GM23338 (cell line): ENCODE data around the gene DGKD. TPM values are rescaled to one million over a fixed set of nuclear protein-coding genes. Genes with fewer than 3 reads are reported as not detected.

Experiments
- ATAC-seq: fragments of 200-7000 bp; cut with Tn5 transposase; 3 replicates; pipeline ENCODE4 v1.9.1; 2020
- DNase-seq: peaks from one replicate; pipeline ENCODE4 v3.0.0-alpha.2; 2015; ENCODE audit warnings: low spot score
- H2AFZ ChIP-seq: fragments of 200-600 bp; sonication (generic); 2 replicates; pipeline ENCODE4 v1.8.0; 2016; ENCODE audit warnings: antibody characterized with exemption, mild to moderate bottlenecking, moderate library complexity
- H3F3A ChIP-seq: fragments of 200-600 bp; sonication (generic); replicated peaks from 2 replicates; pipeline ENCODE4 v1.8.0; 2017; ENCODE audit warnings: antibody characterized with exemption, mixed run types, low read depth
- H3K27ac ChIP-seq: fragments of 200-600 bp; sonication (generic); 2 replicates; pipeline ENCODE4 v1.6.1; 2016; ENCODE audit warnings: low read depth
- H3K27me3 ChIP-seq: fragments of 200-600 bp; sonication (generic); 2 replicates; pipeline ENCODE4 v1.8.0; 2016; ENCODE audit warnings: mild to moderate bottlenecking, mixed run types, moderate library complexity; ENCODE audit not compliant: insufficient read depth
- H3K36me3 ChIP-seq: fragments of 200-600 bp; sonication (generic); 2 replicates; pipeline ENCODE4 v1.8.0; 2016; ENCODE audit warnings: mild to moderate bottlenecking; ENCODE audit not compliant: insufficient read depth
- H3K4me1 ChIP-seq: fragments of 200-600 bp; sonication (generic); 2 replicates; pipeline ENCODE4 v1.8.0; 2016; ENCODE audit warnings: mild to moderate bottlenecking, moderate library complexity; ENCODE audit not compliant: insufficient read depth
- H3K4me2 ChIP-seq: fragments of 200-600 bp; sonication (generic); 2 replicates; pipeline ENCODE4 v1.7.1; 2017; ENCODE audit warnings: mixed run types
- H3K4me3 ChIP-seq: fragments of 200-600 bp; sonication (generic); 2 replicates; pipeline ENCODE4 v1.6.1; 2016; ENCODE audit warnings: mixed run types
- H3K79me2 ChIP-seq: fragments of 200-600 bp; sonication (generic); replicated peaks from 2 replicates; pipeline ENCODE4 v1.8.0; 2017; ENCODE audit warnings: mild to moderate bottlenecking; ENCODE audit not compliant: insufficient read depth
- H3K9me2 ChIP-seq: fragments of 200-600 bp; sonication (generic); 2 replicates; pipeline ENCODE4 v1.8.0; 2017; ENCODE audit not compliant: insufficient read depth
- H4K20me1 ChIP-seq: fragments of 200-600 bp; sonication (generic); replicated peaks from 2 replicates; pipeline ENCODE4 v1.8.0; 2017; ENCODE audit warnings: mild to moderate bottlenecking; ENCODE audit not compliant: insufficient read depth
- H3K27ac Mint-ChIP-seq: 2 replicates; pipeline ENCODE4 v1.8.0; 2020; ENCODE audit warnings: inconsistent platforms, mild to moderate bottlenecking, moderate library complexity, mixed read lengths
- H3K27me3 Mint-ChIP-seq: 3 replicates; pipeline ENCODE4 v1.8.0; 2022; ENCODE audit warnings: low read depth, mild to moderate bottlenecking, moderate library complexity, mixed read lengths, inconsistent platforms; ENCODE audit not compliant: insufficient read depth, poor library complexity
- H3K36me3 Mint-ChIP-seq: 3 replicates; pipeline ENCODE4 v1.8.0; 2021; ENCODE audit warnings: low read depth, mild to moderate bottlenecking, inconsistent platforms, moderate library complexity, mixed read lengths
- H3K4me1 Mint-ChIP-seq: 3 replicates; pipeline ENCODE4 v1.8.0; 2020; ENCODE audit warnings: mild to moderate bottlenecking, inconsistent platforms, mixed read lengths
- H3K4me3 Mint-ChIP-seq: 3 replicates; pipeline ENCODE4 v1.8.0; 2021; ENCODE audit warnings: moderate library complexity, mild to moderate bottlenecking, inconsistent platforms, mixed read lengths
- H3K9me3 Mint-ChIP-seq: 3 replicates; pipeline ENCODE4 v1.8.0; 2020; ENCODE audit warnings: moderate library complexity, mild to moderate bottlenecking, inconsistent platforms, mixed read lengths
- CTCF ChIP-seq, 2 experiments: fragments of 200-600 bp in 1 of 2; sonication (generic) in 1 of 2; conservative IDR thresholded peaks; 2 replicates each; pipeline versions ENCODE4 v1.5.1 to v1.6.1; 2016 to 2017; ENCODE audit warnings: antibody characterized with exemption in 2 of 2, low read depth in 2 of 2, mild to moderate bottlenecking in 2 of 2, moderate library complexity in 1 of 2
- ETS1 ChIP-seq: IDR thresholded peaks from 2 replicates; pipeline ENCODE4 v1.6.1; 2016; ENCODE audit warnings: antibody characterized with exemption
- EZH2 ChIP-seq: fragments of 200-600 bp; sonication (generic); IDR thresholded peaks from one replicate; pipeline ENCODE4 v1.8.0; 2017; ENCODE audit warnings: antibody characterized with exemption, mild to moderate bottlenecking, low read depth; ENCODE audit not compliant: unreplicated experiment
- EZH2phosphoT487 ChIP-seq: fragments of 200-600 bp; sonication (generic); IDR thresholded peaks from one replicate; pipeline ENCODE4 v1.8.1; 2018; ENCODE audit warnings: antibody characterized with exemption; ENCODE audit not compliant: unreplicated experiment
- JUNB ChIP-seq: IDR thresholded peaks from one replicate; pipeline ENCODE4 v1.6.1; 2016; ENCODE audit warnings: antibody characterized with exemption; ENCODE audit not compliant: unreplicated experiment
- NANOG ChIP-seq: IDR thresholded peaks from 2 replicates; pipeline ENCODE4 v1.6.1; 2016; ENCODE audit warnings: antibody characterized with exemption, borderline replicate concordance
- POLR2AphosphoS5 ChIP-seq: IDR thresholded peaks from 2 replicates; pipeline ENCODE4 v1.6.1; 2016; ENCODE audit warnings: antibody characterized with exemption, low read depth
- REST ChIP-seq: IDR thresholded peaks from one replicate; pipeline ENCODE4 v1.6.1; 2018; ENCODE audit warnings: antibody characterized with exemption; ENCODE audit not compliant: unreplicated experiment
- STAT1 ChIP-seq: IDR thresholded peaks from one replicate; pipeline ENCODE4 v1.6.1; 2016; ENCODE audit warnings: antibody characterized with exemption; ENCODE audit not compliant: unreplicated experiment
- ZNF114 ChIP-seq: fragments of 250-450 bp; sonication (Bioruptor Pico); IDR thresholded peaks from 2 replicates; pipeline ENCODE4 v1.5.0; 2020; ENCODE audit warnings: mild to moderate bottlenecking, moderate library complexity
- ZNF462 ChIP-seq: fragments of 250-450 bp; sonication (Bioruptor Pico); IDR thresholded peaks from 2 replicates; pipeline ENCODE4 v1.5.0; 2020; ENCODE audit warnings: mild to moderate bottlenecking, moderate library complexity
- polyA plus RNA-seq: library from polyadenylated mRNA; unstranded; fragments of >200 nt; fragmentation: Nextera tagmentation; extraction: Ambion mirVana; gene quantifications from 2 replicates; pipeline ENCODE4 v1.2.1, GENCODE V29; 2016
- total RNA-seq: library from RNA; depleted of rRNA; stranded (reverse); fragments of >200 nt; shearing (Covaris generic); gene quantifications from 2 replicates; pipeline ENCODE4 v1.2.3, GENCODE V29; 2014

DGKD gene
- total and polyA plus RNA-seq, 2 experiments from 2014 or later: 11.1 to 23.4 TPM

- TF ChIP-seq ZNF462 (CRISPR knock-in tag) (no peak), STAT1 (no peak), NANOG (no peak), EZH2 (no peak), ETS1 (no peak), JUNB (no peak)
Observed at GRCh38 chr2:233497692-233498091, 143.4 kb downstream of the DGKD start (continued).

GRCh38 chr2:233498126-233498525 lies 143.8 kb downstream of the DGKD start:
- H3K4me1 Mint-ChIP-seq: peaks cover 7% of the 10 kb centered on the region; the same call in 2 of the 3 replicates
- Histone ChIP-seq H4K20me1 (no peaks in the 10 kb centered on the region), H3K36me3 (no peaks in the 10 kb centered on the region), H3K79me2 (no peaks in the 10 kb centered on the region), H3K27ac (no peak overlapping the region), H3K27me3 (no peaks in the 10 kb centered on the region), H3K4me2 (no peak overlapping the region), H2AFZ (no peak overlapping the region), H3K9me2 (no peaks in the 10 kb centered on the region), H3K4me1 (no peaks in the 10 kb centered on the region), H3K4me3 (no peak overlapping the region), H3F3A (no peaks in the 10 kb centered on the region)
- no peaks in the 10 kb centered on the region for H3K27me3 Mint-ChIP-seq
- DNase-seq (no peak), ATAC-seq (no peak)
- H3K9me3 Mint-ChIP-seq: peaks cover 5% of the 10 kb centered on the region; the same call in 1 of the 3 replicates
- H3K36me3 Mint-ChIP-seq: peaks cover 7% of the 10 kb centered on the region; the same call in 2 of the 3 replicates
- H3K4me3 Mint-ChIP-seq: no peak overlapping the region
- no peak overlapping the region for H3K27ac Mint-ChIP-seq
- TF ChIP-seq ZNF114 (CRISPR knock-in tag): no peak
- TF ChIP-seq EZH2phosphoT487: no peak
- TF ChIP-seq CTCF (conservative IDR thresholded peaks at IDR 0.05; ENCODE audit: low read depth in 2 of 2): no peak
- no peak for TF ChIP-seq ETS1
- TF ChIP-seq JUNB: no peak
- no peak for TF ChIP-seq REST
- no peak for TF ChIP-seq POLR2AphosphoS5
- no peak for TF ChIP-seq NANOG
